CD4-positive, alpha-beta T cell treated with Interleukin-4 for 1 hour (primary cell): Measurements from ENCODE around the gene MRPS18A.
"Not testable (repeated sequence)": the region's sequence is repeated elsewhere in the genome, so short reads cannot be mapped to it uniquely, and the experiment has no call there.

ENCODE experiments used
- DNase-seq, 2 donors: peaks; one replicate each; pipeline ENCODE4 v3.0.0-alpha.2; 2020 to 2022

MRPS18A gene

GRCh38 chr6:43669050-43669921 lies 18.3 kb downstream of the MRPS18A start:
- no peak for DNase-seq

DNA sequence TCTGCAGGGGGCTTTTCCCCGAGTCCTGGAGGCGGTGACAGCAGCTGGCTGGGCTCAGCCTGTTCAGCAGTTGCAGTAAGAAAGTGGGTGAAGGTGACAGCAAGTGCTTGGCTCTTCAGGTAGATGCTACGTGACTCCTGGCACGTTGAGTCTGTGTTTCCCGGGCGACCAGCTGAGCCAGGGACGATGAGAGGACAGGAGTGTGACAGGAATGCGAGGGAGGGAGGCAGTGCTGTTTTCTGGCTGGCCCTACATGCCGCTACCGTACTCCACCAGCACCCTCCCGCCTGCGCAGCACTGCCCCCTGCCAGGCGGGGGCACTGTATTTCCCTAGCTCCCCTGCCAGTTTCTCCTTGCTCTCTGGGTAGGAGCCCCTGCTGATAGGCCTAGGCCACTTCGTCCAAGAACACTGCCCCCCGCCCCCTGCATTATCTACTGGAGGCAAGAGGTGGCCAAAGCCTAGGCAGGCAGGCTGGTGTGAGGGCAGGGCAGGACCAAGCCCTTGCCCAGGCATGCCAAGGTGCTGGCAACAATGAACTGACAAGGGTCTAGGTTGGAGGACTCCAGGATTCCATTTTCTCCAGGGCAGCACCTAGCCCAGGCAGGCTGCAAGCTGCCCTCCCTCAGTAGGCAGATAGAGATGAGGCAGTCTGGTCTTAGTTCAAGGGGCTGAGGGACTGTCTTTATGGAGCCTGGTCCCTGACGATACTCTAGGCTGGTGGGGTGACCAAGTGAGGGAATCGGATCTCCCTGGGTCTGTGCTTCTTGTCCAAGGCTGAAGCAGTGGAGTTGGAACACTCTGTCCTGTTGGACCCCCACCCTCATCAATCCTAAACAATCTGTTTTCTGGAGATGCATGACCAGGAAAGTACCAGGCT lies 19.2 kb downstream of the MRPS18A start:
- DNase-seq = peak; percentile 35 to 47

DNA sequence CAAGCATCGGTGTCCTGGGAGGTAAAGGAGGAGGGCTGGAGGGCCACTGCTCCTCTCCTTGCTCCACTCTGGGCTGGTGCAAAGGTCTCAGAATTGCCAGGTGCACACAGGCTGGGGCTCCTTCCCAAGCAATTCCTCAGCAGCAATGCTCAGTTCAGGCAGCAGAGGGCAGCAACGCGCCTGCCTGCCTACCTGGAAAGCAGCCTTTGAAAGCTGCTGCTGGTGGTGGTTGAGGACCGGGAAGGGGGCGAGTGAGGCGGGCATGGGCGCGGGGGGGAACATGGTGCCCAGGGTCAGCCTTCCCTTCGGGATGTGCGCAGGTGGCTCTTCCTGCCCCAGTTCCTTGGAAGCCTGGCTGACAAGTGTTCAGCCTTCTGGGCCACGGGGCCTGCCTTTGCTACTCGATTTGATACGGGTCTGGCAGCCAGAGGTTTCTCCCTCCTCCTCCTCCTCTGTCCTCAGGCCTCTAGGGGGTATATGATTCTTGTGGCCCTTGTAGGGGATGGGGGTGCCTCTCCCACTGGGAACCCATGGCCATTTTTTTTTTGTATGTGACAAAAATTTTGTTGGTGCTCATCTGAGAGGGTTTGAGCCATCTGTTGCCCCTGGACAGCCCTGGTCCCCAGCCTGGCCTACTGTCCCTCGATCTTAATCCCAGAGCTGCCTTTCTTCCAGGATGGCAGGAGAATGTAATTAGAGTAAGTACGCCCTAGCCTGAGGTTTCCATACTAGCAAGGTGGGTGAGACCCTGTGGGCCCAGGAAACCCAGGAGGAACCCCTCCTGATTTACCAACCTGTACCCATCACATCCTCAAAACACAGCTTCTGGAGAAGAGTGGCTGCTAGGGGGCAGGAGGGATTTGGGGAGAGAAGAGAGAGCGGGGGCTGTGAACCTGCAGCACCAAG lies 20.1 kb downstream of the MRPS18A start:
- peak; percentile 77 to 80 for DNase-seq

- DNase-seq = no peak
Observed at GRCh38 chr6:43666196-43666920, 21.2 kb downstream of the MRPS18A start.

DNA sequence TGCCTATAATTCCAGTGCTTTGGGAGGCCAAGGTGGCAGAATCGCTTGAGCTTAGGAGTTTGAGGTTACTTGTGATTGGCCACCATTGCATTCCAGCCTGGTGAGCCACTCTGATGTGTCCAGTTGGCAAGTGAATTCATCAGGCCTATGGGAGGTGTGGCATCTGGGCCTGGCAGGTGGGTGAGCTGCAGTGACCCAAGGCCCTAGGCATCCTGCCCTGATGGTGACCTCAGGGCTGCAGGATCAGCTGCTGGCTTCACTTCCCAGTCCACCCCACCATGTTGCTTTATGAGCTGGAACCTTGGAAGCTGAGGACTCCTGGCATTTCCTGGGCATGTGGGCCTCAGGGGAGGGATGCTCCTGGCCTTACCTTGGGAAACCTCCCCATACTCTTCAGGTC lies 22.2 kb downstream of the MRPS18A start:
- no peak for DNase-seq

GRCh38 chr6:43662948-43663347 lies 24.6 kb downstream of the MRPS18A start:
- DNase-seq = not testable (repeated sequence)

GRCh38 chr6:43658161-43658560 lies 29.4 kb downstream of the MRPS18A start:
- no peak for DNase-seq

- no peak for DNase-seq
Observed at GRCh38 chr6:43657221-43657802, 30.3 kb downstream of the MRPS18A start.

GRCh38 chr6:43652822-43653221 lies 34.8 kb downstream of the MRPS18A start:
- not testable (repeated sequence) for DNase-seq

DNA sequence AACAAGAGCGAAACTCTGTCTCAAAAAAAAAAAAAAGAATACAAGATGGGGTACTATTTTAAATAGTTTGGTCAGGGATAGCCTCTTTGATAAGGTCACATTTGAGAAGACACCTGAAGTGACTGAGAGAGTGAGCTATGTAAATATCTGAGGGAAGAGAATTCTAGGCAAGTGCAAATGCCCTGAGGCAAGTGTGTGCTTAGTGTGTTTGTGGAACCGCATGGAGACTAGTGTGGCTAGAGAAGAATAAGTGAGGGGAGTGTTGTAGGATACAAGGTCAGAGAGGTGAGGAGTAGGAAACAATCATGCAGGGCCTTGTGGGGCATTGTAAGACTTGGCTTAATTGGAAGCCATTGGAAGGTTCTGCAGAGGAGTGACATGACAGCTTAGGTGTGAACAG lies 39.3 kb downstream of the MRPS18A start:
- DNase-seq = no peak

DNA sequence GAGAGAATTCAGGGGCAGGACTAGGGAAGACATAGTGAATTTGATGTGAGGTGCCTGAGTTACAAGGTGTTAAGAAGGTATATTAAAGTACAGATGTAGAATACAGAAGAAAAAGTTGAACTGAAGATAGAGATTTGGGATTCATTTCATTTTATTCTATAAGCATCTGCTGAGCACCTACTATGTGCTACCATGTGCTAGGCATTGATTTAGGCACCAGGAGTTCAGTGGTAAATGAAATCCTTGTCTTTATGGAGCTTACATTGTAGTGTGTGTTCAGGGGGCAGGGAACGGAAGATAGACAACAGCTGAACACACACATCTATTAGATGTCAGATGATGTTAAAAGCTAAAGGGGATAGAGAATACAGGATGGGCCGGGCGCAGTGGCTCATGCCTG lies 40.0 kb downstream of the MRPS18A start:
- no peak for DNase-seq

DNA sequence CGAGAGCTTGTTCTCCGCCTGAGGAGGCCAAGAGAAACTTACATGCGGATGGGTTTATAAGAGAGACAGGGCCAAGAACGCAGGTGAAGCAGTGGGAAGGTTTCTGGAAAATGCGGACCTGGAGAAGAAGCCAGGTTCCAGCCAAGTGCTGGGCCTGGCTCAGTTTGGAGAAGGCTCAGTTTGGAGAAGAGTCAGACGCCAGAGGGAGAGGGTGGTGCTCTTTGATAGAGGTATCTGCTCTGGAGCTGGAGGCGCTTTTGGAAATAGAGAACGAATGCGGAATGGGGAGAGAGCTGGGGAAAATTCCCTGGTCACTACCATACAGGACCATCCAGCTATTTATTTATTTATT lies 42.0 kb downstream of the MRPS18A start:
- DNase-seq = no peak

- peak; percentile 71 to 75 for DNase-seq
Observed at GRCh38 chr6:43644940-43645612, 42.5 kb downstream of the MRPS18A start, which contains the start of gene RSPH9. Gene RSPH9, plus strand, starts transcription at chr6:43645036. Its CDS starts 63 bp downstream, at chr6:43645099.

GRCh38 chr6:43639984-43640800 lies 47.4 kb downstream of the MRPS18A start:
- DNase-seq = no peak

DNA sequence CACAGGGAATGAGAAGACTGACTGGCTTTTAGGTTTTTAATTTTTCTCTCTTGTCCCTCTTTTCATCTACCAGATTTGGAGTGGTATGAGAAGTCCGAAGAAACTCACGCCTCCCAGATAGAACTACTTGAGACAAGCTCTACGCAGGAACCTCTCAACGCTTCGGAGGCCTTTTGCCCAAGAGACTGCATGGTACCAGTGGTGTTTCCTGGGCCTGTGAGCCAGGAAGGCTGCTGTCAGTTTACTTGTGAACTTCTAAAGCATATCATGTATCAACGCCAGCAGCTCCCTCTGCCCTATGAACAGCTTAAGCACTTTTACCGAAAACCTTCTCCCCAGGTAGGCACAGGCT lies 51.3 kb downstream of the MRPS18A start:
- DNase-seq = peak in 1 of 2 donors; percentile 17

DNA sequence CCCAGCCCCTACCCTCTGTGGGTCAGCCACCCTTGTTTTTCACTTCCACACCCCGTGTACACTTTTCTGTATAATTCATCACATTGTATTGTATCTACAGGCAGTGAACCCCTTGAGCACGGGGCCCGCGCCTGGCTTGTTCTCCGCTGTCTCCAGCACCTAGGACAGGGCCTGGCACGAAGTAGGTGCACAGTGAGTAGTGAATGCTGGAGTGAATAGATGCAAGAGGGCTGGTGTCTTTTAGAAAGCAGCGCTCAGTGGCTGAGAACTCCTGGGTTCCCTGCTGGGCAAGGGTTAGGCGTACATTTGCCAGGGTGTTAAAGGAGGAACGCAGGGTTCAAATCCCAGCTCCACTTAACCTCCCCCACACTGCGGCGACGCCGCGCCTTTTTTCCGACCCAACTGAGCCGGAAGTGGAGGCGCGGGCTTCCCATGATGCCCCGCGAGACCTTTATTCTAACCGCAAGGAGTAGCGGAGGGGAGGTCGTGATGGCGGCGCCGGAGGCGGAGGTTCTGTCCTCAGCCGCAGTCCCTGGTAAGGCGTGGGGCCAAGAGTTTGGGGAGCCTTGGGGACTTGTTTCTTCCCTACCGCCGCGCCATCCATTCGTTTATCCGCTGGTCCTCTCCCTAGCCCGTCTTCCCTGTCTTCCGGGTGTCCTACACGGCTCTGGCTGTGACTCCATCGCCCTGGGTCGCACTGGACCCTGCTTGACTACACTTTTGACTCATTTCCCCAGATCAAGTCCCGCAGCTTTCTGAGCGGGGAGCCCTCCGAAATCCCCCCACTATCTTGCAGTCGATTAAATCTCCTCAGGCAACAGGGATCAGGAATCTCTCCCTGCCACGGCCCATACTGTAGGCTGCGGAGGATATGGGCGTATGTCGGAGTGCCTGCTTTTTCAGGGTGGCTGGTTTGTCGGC lies 51.9 kb downstream of the MRPS18A start, which contains the start of gene MAD2L1BP:
TSS of gene MAD2L1BP (plus strand) at position 454 of the 921 bp plus-strand sequence. CDS start at position 490, 36 bp downstream.
- peak; percentile 79 to 83 for DNase-seq

DNA sequence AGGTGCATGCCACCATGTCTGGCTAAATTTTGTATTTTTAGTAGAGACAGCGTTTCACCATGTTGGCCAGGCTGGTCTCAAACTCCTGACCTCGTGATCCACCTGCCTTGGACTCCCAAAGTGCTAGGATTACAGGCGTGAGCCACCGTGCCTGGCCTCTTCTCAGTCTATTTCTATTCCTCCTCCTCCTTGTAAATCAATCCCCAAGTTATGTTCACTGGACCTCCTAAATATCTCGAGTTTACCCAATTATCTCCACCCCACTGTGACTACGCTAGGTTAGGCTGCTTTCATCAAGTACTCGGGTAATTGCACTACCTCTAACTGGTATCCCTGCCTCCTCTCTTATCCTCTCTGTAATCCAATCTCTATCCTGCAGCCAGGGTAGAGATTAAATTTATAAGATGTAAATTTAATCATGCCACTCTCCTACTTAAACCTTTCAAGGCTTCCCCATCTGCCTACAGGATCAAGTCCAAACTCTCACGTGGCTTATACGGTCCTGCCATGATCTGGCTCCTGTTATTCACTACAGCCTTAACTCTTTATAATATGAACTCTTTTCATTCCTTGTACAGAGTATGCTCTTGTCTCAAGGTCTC lies 52.8 kb downstream of the MRPS18A start:
- no peak for DNase-seq

DNA sequence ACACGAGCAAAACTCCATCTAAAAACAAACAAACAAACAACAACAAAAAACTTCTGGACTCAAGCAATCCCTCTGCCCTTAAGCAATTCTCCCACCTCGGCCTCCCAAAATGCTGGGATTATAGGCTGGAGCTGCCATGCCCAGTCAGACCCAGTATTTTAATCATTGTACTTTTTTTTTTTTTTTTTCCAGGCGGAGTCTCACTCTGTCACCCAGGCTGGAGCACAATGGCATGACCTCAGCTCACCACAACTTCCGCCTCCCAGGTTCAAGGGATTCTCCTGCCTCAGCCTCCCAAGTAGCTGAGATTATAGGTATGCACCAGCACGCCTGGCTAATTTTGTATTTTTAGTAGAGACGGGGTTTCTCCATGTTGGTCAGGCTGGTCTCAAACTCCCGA lies 54.6 kb downstream of the MRPS18A start:
- not testable (repeated sequence) for DNase-seq
